Measurements from ENCODE around the gene REPIN1.

The REPIN1 gene

GRCh38 chr7:150404172-150404804 lies 35.7 kb downstream of the REPIN1 start:
- H3K27me3 ChIP-seq (ENCODE audit: control insufficient read depth in 5 of 5, insufficient read depth in 4 of 5, low read length in 5 of 5) = no peaks in the 10 kb centered on the region

GRCh38 chr7:150404805-150405583 lies 36.4 kb downstream of the REPIN1 start:
- peaks cover 0 to 11% (median 3%) of the 10 kb centered on the region in 5 donors for H3K36me3 ChIP-seq (ENCODE audit: control insufficient read depth in 5 of 5, insufficient read depth in 5 of 5, low read length in 5 of 5)
- H3K27ac ChIP-seq (ENCODE audit: low read depth, low read length) = peak overlapping the region; percentile 91
- peak overlapping the region; percentile 49 to 98 (median 90) for H3K9ac ChIP-seq (ENCODE audit: low read length in 5 of 5)
- H3K4me1 ChIP-seq (ENCODE audit: control insufficient read depth in 5 of 5, insufficient read depth in 5 of 5, low read length in 5 of 5) = peaks cover 8 to 32% (median 28%) of the 10 kb centered on the region in 5 donors
- no peaks in the 10 kb centered on the region for H3K9me3 ChIP-seq (ENCODE audit: control insufficient read depth in 5 of 5, low read length in 5 of 5)
- H3K4me3 ChIP-seq (ENCODE audit: low read depth in 1 of 5, low read length in 5 of 5) = peak overlapping the region; percentile 78 to 81 (median 79)
- H3K27me3 ChIP-seq (ENCODE audit: control insufficient read depth in 5 of 5, insufficient read depth in 4 of 5, low read length in 5 of 5) = no peaks in the 10 kb centered on the region

More at GRCh38 chr7:150404172-150404804, 35.7 kb downstream of the REPIN1 start:
- no peaks in the 10 kb centered on the region for H3K9me3 ChIP-seq (ENCODE audit: control insufficient read depth in 5 of 5, low read length in 5 of 5)
- peak overlapping the region; percentile 91 for H3K27ac ChIP-seq (ENCODE audit: low read depth, low read length)
- peak overlapping the region; percentile 71 to 81 (median 79) for H3K4me3 ChIP-seq (ENCODE audit: low read depth in 1 of 5, low read length in 5 of 5)
- H3K9ac ChIP-seq (ENCODE audit: low read length in 5 of 5) = peak overlapping the region; percentile 49 to 98 (median 90)
- H3K36me3 ChIP-seq (ENCODE audit: control insufficient read depth in 5 of 5, insufficient read depth in 5 of 5, low read length in 5 of 5) = peaks cover 0 to 6% (median 3%) of the 10 kb centered on the region in 5 donors
- H3K4me1 ChIP-seq (ENCODE audit: control insufficient read depth in 5 of 5, insufficient read depth in 5 of 5, low read length in 5 of 5) = peaks cover 8 to 32% (median 28%) of the 10 kb centered on the region in 5 donors

GRCh38 chr7:150405584-150406311 lies 37.1 kb downstream of the REPIN1 start:
- Histone ChIP-seq H3K9ac (ENCODE audit: low read length in 5 of 5) (peak overlapping the region in 4 of 5 donors; percentile 48 to 93 (median 86)), H3K36me3 (ENCODE audit: control insufficient read depth in 5 of 5, insufficient read depth in 5 of 5, low read length in 5 of 5) (peaks cover 0 to 19% (median 8%) of the 10 kb centered on the region in 5 donors), H3K4me3 (ENCODE audit: low read depth in 1 of 5, low read length in 5 of 5) (peak overlapping the region; percentile 78 to 81 (median 79)), H3K9me3 (ENCODE audit: control insufficient read depth in 5 of 5, low read length in 5 of 5) (no peaks in the 10 kb centered on the region), H3K27me3 (ENCODE audit: control insufficient read depth in 5 of 5, insufficient read depth in 4 of 5, low read length in 5 of 5) (no peaks in the 10 kb centered on the region), H3K27ac (ENCODE audit: low read depth, low read length) (peak overlapping the region; percentile 91), H3K4me1 (ENCODE audit: control insufficient read depth in 5 of 5, insufficient read depth in 5 of 5, low read length in 5 of 5) (peaks cover 8 to 35% (median 33%) of the 10 kb centered on the region in 5 donors)

GRCh38 chr7:150406312-150406566 lies 37.6 kb downstream of the REPIN1 start:
- peak overlapping the region; percentile 91 for H3K27ac ChIP-seq (ENCODE audit: low read depth, low read length)
- peaks cover 0 to 22% (median 10%) of the 10 kb centered on the region in 5 donors for H3K36me3 ChIP-seq (ENCODE audit: control insufficient read depth in 5 of 5, insufficient read depth in 5 of 5, low read length in 5 of 5)
- H3K9me3 ChIP-seq (ENCODE audit: control insufficient read depth in 5 of 5, low read length in 5 of 5) = no peaks in the 10 kb centered on the region
- peak overlapping the region; percentile 78 to 81 (median 79) for H3K4me3 ChIP-seq (ENCODE audit: low read depth in 1 of 5, low read length in 5 of 5)
- H3K27me3 ChIP-seq (ENCODE audit: control insufficient read depth in 5 of 5, insufficient read depth in 4 of 5, low read length in 5 of 5) = no peaks in the 10 kb centered on the region
- H3K4me1 ChIP-seq (ENCODE audit: control insufficient read depth in 5 of 5, insufficient read depth in 5 of 5, low read length in 5 of 5) = peaks cover 8 to 39% (median 37%) of the 10 kb centered on the region in 5 donors
- H3K9ac ChIP-seq (ENCODE audit: low read length in 5 of 5) = peak overlapping the region in 4 of 5 donors; percentile 83 to 93 (median 88)

GRCh38 chr7:150406567-150407421 lies 38.2 kb downstream of the REPIN1 start:
- Histone ChIP-seq H3K27me3 (ENCODE audit: control insufficient read depth in 5 of 5, insufficient read depth in 4 of 5, low read length in 5 of 5) (no peaks in the 10 kb centered on the region), H3K4me1 (ENCODE audit: control insufficient read depth in 5 of 5, insufficient read depth in 5 of 5, low read length in 5 of 5) (peaks cover 8 to 39% (median 38%) of the 10 kb centered on the region in 5 donors), H3K36me3 (ENCODE audit: control insufficient read depth in 5 of 5, insufficient read depth in 5 of 5, low read length in 5 of 5) (peaks cover 0 to 27% (median 10%) of the 10 kb centered on the region in 5 donors), H3K27ac (ENCODE audit: low read depth, low read length) (peak overlapping the region; percentile 91), H3K9ac (ENCODE audit: low read length in 5 of 5) (peak overlapping the region in 4 of 5 donors; percentile 83 to 93 (median 88)), H3K9me3 (ENCODE audit: control insufficient read depth in 5 of 5, low read length in 5 of 5) (no peaks in the 10 kb centered on the region), H3K4me3 (ENCODE audit: low read depth in 1 of 5, low read length in 5 of 5) (peak overlapping the region; percentile 78 to 81 (median 79))

- peaks cover 0 to 27% (median 12%) of the 10 kb centered on the region in 5 donors for H3K36me3 ChIP-seq (ENCODE audit: control insufficient read depth in 5 of 5, insufficient read depth in 5 of 5, low read length in 5 of 5)
- no peak overlapping the region for H3K4me3 ChIP-seq (ENCODE audit: low read depth in 1 of 5, low read length in 5 of 5)
- H3K27me3 ChIP-seq (ENCODE audit: control insufficient read depth in 5 of 5, insufficient read depth in 4 of 5, low read length in 5 of 5) = no peaks in the 10 kb centered on the region
- peaks cover 8 to 39% (median 38%) of the 10 kb centered on the region in 5 donors for H3K4me1 ChIP-seq (ENCODE audit: control insufficient read depth in 5 of 5, insufficient read depth in 5 of 5, low read length in 5 of 5)
- H3K9me3 ChIP-seq (ENCODE audit: control insufficient read depth in 5 of 5, low read length in 5 of 5) = no peaks in the 10 kb centered on the region
- no peak overlapping the region for H3K9ac ChIP-seq (ENCODE audit: low read length in 5 of 5)
- no peak overlapping the region for H3K27ac ChIP-seq (ENCODE audit: low read depth, low read length)
These were observed 39.2 kb downstream of the REPIN1 start for GRCh38 chr7:150407588-150408392.

GRCh38 chr7:150408393-150409299 lies 40.0 kb downstream of the REPIN1 start:
- Histone ChIP-seq H3K27me3 (ENCODE audit: control insufficient read depth in 5 of 5, insufficient read depth in 4 of 5, low read length in 5 of 5) (no peaks in the 10 kb centered on the region), H3K9me3 (ENCODE audit: control insufficient read depth in 5 of 5, low read length in 5 of 5) (no peaks in the 10 kb centered on the region), H3K4me3 (ENCODE audit: low read depth in 1 of 5, low read length in 5 of 5) (no peak overlapping the region), H3K4me1 (ENCODE audit: control insufficient read depth in 5 of 5, insufficient read depth in 5 of 5, low read length in 5 of 5) (peaks cover 8 to 38% (median 37%) of the 10 kb centered on the region in 5 donors), H3K36me3 (ENCODE audit: control insufficient read depth in 5 of 5, insufficient read depth in 5 of 5, low read length in 5 of 5) (peaks cover 0 to 27% (median 12%) of the 10 kb centered on the region in 5 donors), H3K9ac (ENCODE audit: low read length in 5 of 5) (no peak overlapping the region), H3K27ac (ENCODE audit: low read depth, low read length) (no peak overlapping the region)

- peaks cover 0 to 27% (median 12%) of the 10 kb centered on the region in 5 donors for H3K36me3 ChIP-seq (ENCODE audit: control insufficient read depth in 5 of 5, insufficient read depth in 5 of 5, low read length in 5 of 5)
- no peaks in the 10 kb centered on the region for H3K9me3 ChIP-seq (ENCODE audit: control insufficient read depth in 5 of 5, low read length in 5 of 5)
- no peak overlapping the region for H3K27ac ChIP-seq (ENCODE audit: low read depth, low read length)
- no peaks in the 10 kb centered on the region for H3K27me3 ChIP-seq (ENCODE audit: control insufficient read depth in 5 of 5, insufficient read depth in 4 of 5, low read length in 5 of 5)
- no peak overlapping the region for H3K4me3 ChIP-seq (ENCODE audit: low read depth in 1 of 5, low read length in 5 of 5)
- H3K9ac ChIP-seq (ENCODE audit: low read length in 5 of 5) = no peak overlapping the region
- peaks cover 8 to 30% (median 29%) of the 10 kb centered on the region in 5 donors for H3K4me1 ChIP-seq (ENCODE audit: control insufficient read depth in 5 of 5, insufficient read depth in 5 of 5, low read length in 5 of 5)
These were observed 40.8 kb downstream of the REPIN1 start for GRCh38 chr7:150409300-150410030.

All from subcutaneous abdominal adipose tissue (tissue), 5 donors.